Activated CD4-positive, alpha-beta T cell treated with anti-CD3 and anti-CD28 coated beads, Interleukin-2, amount 10 ng/mL, durations not matched to agents 7 days and 5 days (primary cell): Measurements from ENCODE around the gene CLDN2. TPM values are rescaled to one million over a fixed set of nuclear protein-coding genes. Genes with fewer than 3 reads are reported as not detected.
"Not testable (repeated sequence)": the region's sequence is repeated elsewhere in the genome, so short reads cannot be mapped to it uniquely, and the experiment has no call there.

ENCODE experiments used
- CTCF ChIA-PET: fragments of 350-600 bp; sonication (Branson Sonifier 250); formaldehyde crosslinking; loops from one replicate; lab custom pipeline; 2021; ENCODE audit warnings: antibody characterized with exemption; lab: Charles Lee
- POLR2A ChIA-PET: fragments of 350-600 bp; sonication (Branson Sonifier 250); formaldehyde crosslinking; loops from one replicate; lab custom pipeline; 2021; ENCODE audit warnings: antibody characterized with exemption; lab: Charles Lee
- DNase-seq: peaks from one replicate; pipeline ENCODE4 v3.0.0-alpha.2; 2020
- H3K27ac Mint-ChIP-seq: one replicate; pipeline ENCODE4 v1.8.0; 2021; ENCODE audit warnings: mild to moderate bottlenecking, moderate library complexity, mixed read lengths
- H3K27me3 Mint-ChIP-seq: one replicate; pipeline ENCODE4 v1.8.0; 2021; ENCODE audit warnings: mixed read lengths
- H3K36me3 Mint-ChIP-seq: one replicate; pipeline ENCODE4 v1.8.0; 2021; ENCODE audit warnings: low read depth, mixed read lengths
- H3K4me1 Mint-ChIP-seq: one replicate; pipeline ENCODE4 v1.8.0; 2021; ENCODE audit warnings: mixed read lengths
- H3K4me3 Mint-ChIP-seq: one replicate; pipeline ENCODE4 v1.8.0; 2021; ENCODE audit warnings: mild to moderate bottlenecking, moderate library complexity, mixed read lengths
- H3K9me3 Mint-ChIP-seq: one replicate; pipeline ENCODE4 v1.8.0; 2021; ENCODE audit warnings: mixed read lengths
- total RNA-seq, 2 experiments: library from RNA; stranded (reverse); gene quantifications; one replicate each; pipeline ENCODE4 v1.2.3, GENCODE V29; 2021

Gene CLDN2
- total RNA-seq, 2 experiments from 2014 or later = not detected

DNA sequence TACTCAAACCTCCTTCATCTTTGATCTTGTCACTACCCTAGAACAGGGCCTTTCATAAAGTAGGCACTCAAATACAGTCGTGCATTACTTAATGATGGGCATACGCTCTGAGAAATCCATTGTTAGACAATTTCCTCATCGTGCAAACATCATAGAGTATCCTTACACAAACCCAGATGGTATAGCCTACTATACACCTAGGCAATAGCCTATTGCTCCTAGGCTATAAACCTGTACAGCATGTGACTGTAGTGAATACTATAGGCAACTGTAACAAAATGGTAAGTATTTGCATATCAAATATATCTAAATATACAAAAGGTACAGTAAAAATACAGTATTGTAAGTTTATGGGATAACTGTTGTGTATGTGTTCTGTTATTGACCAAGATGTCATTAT lies 31.9 kb downstream of the CLDN2 start:
- no peaks in the 10 kb centered on the region for H3K36me3 Mint-ChIP-seq
- H3K27ac Mint-ChIP-seq = no peak overlapping the region
- H3K27me3 Mint-ChIP-seq = no peaks in the 10 kb centered on the region
- no peaks in the 10 kb centered on the region for H3K4me1 Mint-ChIP-seq
- ChIA-PET CTCF (no interaction called here), POLR2A (no interaction called here)
- no peaks in the 10 kb centered on the region for H3K9me3 Mint-ChIP-seq
- no peak overlapping the region for H3K4me3 Mint-ChIP-seq
- no peak for DNase-seq

DNA sequence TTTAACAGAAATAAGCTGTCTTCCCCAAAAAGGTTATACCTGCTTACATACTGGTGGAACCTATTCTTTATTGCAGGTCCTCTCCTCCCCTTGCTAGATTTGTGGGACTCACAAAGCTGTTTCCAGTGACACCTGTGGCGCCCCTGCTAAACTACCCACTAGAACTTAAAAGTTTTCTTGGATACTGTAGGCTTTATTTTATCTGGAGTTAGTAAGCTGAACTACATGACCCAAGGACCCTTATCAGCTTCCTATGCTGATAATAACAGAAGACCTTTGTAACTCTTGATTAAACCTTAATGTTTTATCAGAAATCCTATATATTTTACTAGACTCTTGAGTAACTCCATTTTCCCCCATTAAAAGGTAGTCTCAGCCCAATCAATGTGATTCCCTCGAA lies 32.3 kb downstream of the CLDN2 start:
- H3K4me1 Mint-ChIP-seq = no peaks in the 10 kb centered on the region
- H3K27me3 Mint-ChIP-seq = no peaks in the 10 kb centered on the region
- no peak overlapping the region for H3K27ac Mint-ChIP-seq
- no peak for DNase-seq
- H3K36me3 Mint-ChIP-seq = no peaks in the 10 kb centered on the region
- ChIA-PET POLR2A (no interaction called here), CTCF (no interaction called here)
- no peaks in the 10 kb centered on the region for H3K9me3 Mint-ChIP-seq
- no peak overlapping the region for H3K4me3 Mint-ChIP-seq

DNA sequence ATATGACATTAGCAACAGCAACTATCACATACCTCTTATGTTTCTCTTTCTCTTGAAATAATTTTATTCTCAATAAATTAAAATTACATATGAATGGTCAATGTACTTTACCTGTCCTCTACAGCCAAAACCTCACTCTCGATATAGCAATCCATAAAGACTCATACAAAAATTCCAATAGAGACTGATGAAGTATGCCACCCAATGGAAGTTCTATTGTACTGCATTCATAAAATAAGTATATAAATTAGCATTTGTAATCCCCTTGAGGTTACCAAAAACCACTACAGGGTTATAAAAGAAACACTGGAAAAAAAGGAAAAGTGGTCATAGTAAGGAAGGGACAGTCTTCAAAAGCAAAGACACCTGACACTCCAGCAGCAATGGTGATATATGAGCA lies 32.8 kb downstream of the CLDN2 start:
- no peak overlapping the region for H3K27ac Mint-ChIP-seq
- POLR2A ChIA-PET = no interaction called here
- H3K4me3 Mint-ChIP-seq = no peak overlapping the region
- DNase-seq = no peak
- no peaks in the 10 kb centered on the region for H3K27me3 Mint-ChIP-seq
- no peaks in the 10 kb centered on the region for H3K36me3 Mint-ChIP-seq
- no peaks in the 10 kb centered on the region for H3K9me3 Mint-ChIP-seq
- CTCF ChIA-PET = no interaction called here
- no peaks in the 10 kb centered on the region for H3K4me1 Mint-ChIP-seq

DNA sequence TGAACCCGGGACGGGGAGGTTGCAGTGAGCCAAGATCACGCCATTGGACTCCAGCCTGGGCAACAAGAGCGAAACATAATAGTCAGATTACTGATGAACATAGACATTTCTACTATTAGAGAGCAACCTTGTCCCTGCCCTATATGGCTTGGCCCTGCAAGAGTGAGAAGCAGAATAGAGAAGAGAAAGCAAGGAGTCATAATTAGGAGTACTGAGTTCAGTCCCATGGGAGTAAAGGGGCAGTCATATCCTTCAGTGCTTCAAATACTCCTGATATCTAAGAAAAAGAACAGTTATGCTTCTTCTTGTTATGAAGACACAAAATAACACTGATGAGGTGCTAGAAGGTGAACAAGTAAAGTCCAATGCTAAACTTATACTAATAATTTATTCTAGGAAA lies 33.8 kb downstream of the CLDN2 start:
- Mint-ChIP-seq H3K36me3 (no peaks in the 10 kb centered on the region), H3K27me3 (no peaks in the 10 kb centered on the region), H3K9me3 (no peaks in the 10 kb centered on the region), H3K4me3 (no peak overlapping the region), H3K4me1 (no peaks in the 10 kb centered on the region), H3K27ac (no peak overlapping the region)
- ChIA-PET CTCF (no interaction called here), POLR2A (no interaction called here)
- no peak for DNase-seq

DNA sequence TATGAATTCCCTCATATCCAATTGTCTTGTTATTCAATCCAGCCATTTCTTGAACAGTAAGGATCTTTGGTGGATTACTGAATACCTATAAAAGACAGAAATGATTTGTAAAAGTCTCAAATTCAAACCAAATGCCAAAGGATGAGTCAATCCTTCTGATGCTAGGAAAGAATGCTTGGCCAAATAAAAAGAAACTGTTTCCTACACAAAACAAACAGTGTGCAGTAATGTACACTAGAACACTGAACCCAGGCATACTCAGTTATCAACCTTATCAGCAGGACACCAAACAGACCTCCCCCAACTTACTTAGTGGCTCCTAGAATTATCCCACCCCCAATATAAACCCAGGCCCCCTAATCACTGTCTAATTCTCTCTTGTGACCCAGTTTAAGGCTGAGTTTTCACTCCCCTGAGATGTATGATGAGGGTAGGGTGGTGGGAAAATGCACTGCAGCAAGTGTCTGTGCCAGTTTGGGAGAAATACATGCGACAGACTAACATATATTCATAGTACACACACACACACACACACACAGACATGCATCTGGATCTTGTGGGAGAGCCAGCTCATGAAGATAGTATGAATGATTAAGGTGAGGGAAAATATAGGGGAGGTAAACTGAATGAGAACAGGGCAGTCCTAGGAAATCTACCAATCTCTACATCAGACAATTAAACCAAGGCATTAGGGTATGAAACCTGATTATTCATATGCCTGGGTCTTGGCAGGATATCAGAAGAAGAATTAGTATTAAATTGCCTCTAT lies 35.0 kb downstream of the CLDN2 start:
- Mint-ChIP-seq H3K27ac (no peak overlapping the region), H3K4me1 (no peaks in the 10 kb centered on the region), H3K4me3 (no peak overlapping the region), H3K9me3 (no peaks in the 10 kb centered on the region), H3K36me3 (no peaks in the 10 kb centered on the region), H3K27me3 (no peaks in the 10 kb centered on the region)
- ChIA-PET POLR2A (no interaction called here), CTCF (no interaction called here)
- no peak for DNase-seq

DNA sequence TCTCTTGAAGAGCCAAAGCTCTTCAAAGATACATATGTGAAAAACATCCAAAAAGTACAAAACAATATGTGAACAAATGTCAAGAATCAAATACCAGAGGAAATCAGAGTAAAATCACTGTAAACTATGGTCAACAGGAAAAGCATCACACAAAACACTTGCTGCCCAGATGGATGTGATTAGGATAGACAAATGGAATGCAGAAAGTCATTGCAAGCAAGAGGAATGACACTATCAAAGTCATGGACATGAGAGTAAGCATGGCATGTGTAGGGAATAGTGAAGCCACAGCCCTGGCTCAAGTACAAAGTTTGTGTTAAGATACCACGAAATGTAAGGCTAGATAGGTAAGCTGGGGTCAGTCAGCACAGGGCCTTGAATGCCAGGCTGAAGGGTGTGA lies 37.7 kb downstream of the CLDN2 start:
- DNase-seq = no peak
- ChIA-PET POLR2A (no interaction called here), CTCF (no interaction called here)
- Mint-ChIP-seq H3K36me3 (no peaks in the 10 kb centered on the region), H3K4me1 (no peaks in the 10 kb centered on the region), H3K4me3 (no peak overlapping the region), H3K27ac (no peak overlapping the region), H3K27me3 (no peaks in the 10 kb centered on the region), H3K9me3 (no peaks in the 10 kb centered on the region)

DNA sequence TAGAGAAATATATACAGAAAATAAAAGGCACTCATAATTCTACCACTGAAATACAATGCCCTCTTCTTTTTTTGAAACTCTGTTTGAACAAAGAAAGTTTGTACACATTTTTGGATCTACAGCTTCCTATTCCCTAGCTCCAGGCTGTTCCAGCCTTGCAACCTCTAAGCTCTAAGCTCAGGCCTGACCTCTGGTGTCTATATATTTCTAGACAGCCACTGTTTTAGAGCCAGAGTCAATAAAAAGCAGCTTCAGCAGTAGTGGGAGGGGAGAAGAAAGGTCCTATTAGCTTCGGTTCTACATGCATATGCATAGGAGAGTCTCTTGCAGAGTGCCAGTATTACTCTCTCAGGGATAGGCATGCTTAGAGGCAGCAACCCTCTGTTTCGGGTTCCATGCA lies 39.7 kb downstream of the CLDN2 start:
- no peak for DNase-seq
- ChIA-PET CTCF (no interaction called here), POLR2A (no interaction called here)
- peaks cover 5% of the 10 kb centered on the region for H3K36me3 Mint-ChIP-seq
- H3K27ac Mint-ChIP-seq = no peak overlapping the region
- H3K9me3 Mint-ChIP-seq = no peaks in the 10 kb centered on the region
- H3K27me3 Mint-ChIP-seq = no peaks in the 10 kb centered on the region
- no peak overlapping the region for H3K4me3 Mint-ChIP-seq
- H3K4me1 Mint-ChIP-seq = no peaks in the 10 kb centered on the region

DNA sequence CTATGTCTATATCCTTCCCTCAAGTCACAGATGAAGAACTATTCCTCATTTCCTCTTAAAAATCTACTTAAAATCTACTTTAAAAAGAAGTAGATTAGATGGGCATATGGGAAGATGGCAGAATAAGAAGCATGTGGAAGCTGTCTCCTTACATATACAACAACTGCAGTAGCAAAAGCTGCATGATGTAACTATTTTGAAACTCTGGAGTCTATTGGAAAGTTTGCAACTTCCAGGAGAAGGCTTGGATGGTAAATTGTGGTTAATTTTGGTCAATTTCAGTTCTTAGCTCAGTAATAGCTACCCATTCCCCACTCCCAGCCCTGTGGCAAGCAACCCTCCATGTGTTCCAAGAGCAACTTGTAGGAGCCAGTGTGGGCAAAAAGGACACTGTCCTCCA lies 42.9 kb downstream of the CLDN2 start:
- H3K27ac Mint-ChIP-seq = no peak overlapping the region
- no peaks in the 10 kb centered on the region for H3K9me3 Mint-ChIP-seq
- ChIA-PET CTCF (interaction anchor here (0.7 kb wide), 1 partner anchor 62 kb away, joined by 3 read pairs; no protein-coding TSS in a partner anchor), POLR2A (no interaction called here)
- peaks cover 7% of the 10 kb centered on the region for H3K36me3 Mint-ChIP-seq
- H3K4me1 Mint-ChIP-seq = peaks cover 2% of the 10 kb centered on the region
- DNase-seq = no peak
- no peak overlapping the region for H3K4me3 Mint-ChIP-seq
- H3K27me3 Mint-ChIP-seq = no peaks in the 10 kb centered on the region

DNA sequence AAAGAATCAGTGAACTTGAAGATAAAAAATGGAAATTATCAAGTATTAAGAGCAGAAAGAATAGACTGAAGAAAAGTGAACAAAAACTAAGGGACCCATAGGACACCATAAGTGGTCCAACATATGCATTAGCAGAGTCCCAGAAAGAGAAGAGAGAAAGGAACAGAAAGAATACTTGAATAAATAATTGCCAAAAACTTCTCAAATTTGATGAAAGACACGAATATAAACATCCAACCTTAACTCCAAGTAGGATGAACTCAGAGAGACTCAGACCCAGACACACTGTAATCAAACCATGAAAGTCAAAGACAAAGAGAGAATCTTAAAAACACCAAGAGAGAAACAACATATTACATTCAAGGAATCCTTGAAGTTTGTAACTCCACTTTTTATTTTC lies 44.1 kb downstream of the CLDN2 start:
- peaks cover 2% of the 10 kb centered on the region for H3K4me1 Mint-ChIP-seq
- H3K36me3 Mint-ChIP-seq = peaks cover 13% of the 10 kb centered on the region
- POLR2A ChIA-PET = no interaction called here
- no peaks in the 10 kb centered on the region for H3K27me3 Mint-ChIP-seq
- peaks cover 2% of the 10 kb centered on the region for H3K9me3 Mint-ChIP-seq
- H3K4me3 Mint-ChIP-seq = no peak overlapping the region
- DNase-seq = no peak
- no peak overlapping the region for H3K27ac Mint-ChIP-seq
- CTCF ChIA-PET = no interaction called here

DNA sequence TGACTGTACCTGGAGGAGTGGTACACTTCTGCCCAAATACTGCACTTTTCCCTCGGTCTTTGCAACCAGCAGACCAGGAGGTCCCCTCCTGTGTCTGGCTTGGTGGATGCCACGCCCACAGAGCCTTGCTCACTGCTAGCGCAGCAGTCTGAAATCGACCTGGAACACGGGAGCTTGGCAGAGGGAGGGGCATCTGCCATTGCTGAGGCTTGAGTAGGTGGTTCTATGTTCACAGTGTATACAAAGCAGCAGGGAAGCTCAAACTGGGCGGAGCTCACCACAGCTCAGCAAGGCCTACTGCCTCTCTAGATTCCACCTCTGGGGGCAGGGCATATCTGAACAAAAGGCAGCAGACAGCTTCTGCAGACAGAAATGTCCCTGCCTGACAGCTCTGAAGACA lies 46.3 kb downstream of the CLDN2 start:
- H3K36me3 Mint-ChIP-seq = peaks cover 15% of the 10 kb centered on the region
- DNase-seq, POLR2A ChIA-PET, H3K9me3 Mint-ChIP-seq, H3K27ac Mint-ChIP-seq, H3K4me3 Mint-ChIP-seq, H3K27me3 Mint-ChIP-seq, CTCF ChIA-PET, H3K4me1 Mint-ChIP-seq: not testable (repeated sequence)

DNA sequence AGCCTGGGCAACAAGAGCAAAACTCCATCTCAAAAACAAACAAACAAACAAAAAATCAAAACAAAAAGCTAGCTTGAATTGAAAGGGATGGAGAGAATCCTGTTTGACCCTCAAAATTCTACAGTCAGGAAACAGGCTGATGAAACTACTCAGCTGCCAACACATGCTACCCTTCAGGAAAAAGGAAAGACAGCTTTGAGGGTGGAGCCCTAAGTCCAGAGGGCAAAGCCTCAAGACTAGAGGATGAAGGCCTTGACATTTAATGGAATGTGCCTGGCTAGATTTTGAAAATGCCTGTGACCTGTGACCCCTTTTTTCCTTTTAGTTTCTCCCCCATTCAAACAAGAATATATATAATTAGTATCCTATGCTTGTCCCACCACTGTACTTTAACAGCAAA lies 52.7 kb downstream of the CLDN2 start:
- Mint-ChIP-seq H3K4me1 (no peaks in the 10 kb centered on the region), H3K27ac (no peak overlapping the region), H3K36me3 (peaks cover 10% of the 10 kb centered on the region), H3K4me3 (no peak overlapping the region), H3K27me3 (no peaks in the 10 kb centered on the region), H3K9me3 (peaks cover 2% of the 10 kb centered on the region)
- POLR2A ChIA-PET = no interaction called here
- CTCF ChIA-PET = no interaction called here
- no peak for DNase-seq

DNA sequence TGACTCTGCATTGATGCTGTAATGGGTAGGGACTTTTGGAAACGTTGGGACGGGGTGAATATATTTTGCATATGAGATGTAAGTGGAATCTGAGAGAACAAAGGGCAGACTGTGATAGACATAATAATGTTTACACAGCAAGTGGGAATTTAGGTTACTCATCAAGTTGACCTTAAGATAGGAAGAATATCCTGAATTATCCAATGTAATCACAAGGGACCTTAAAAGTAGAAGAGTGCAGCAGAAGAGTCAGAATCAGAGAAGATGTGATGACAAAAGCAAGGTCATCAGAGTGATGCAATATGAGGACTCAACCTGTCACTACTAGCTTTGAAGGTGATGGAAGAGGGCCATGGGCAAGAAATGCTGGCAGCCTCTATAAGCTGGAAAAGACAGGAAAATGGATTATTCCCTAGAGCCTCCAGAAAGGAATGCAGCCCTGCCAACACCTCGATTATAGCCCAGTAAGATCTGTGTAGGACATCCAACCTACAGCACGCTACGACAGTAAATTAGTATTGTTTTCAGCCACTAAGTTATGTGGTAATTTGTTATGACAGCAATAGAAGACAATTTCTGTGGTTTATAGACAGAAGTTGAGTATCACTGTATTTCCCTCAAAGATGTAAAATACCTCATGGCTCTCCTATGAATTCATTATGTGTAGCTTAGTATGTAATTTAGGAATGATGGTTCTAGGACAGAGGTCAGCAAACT lies 53.4 kb downstream of the CLDN2 start:
- no peak for DNase-seq
- Mint-ChIP-seq H3K27ac (no peak overlapping the region), H3K36me3 (peaks cover 10% of the 10 kb centered on the region), H3K4me3 (no peak overlapping the region), H3K27me3 (no peaks in the 10 kb centered on the region), H3K4me1 (no peaks in the 10 kb centered on the region), H3K9me3 (peaks cover 2% of the 10 kb centered on the region)
- CTCF ChIA-PET = no interaction called here
- POLR2A ChIA-PET = no interaction called here

DNA sequence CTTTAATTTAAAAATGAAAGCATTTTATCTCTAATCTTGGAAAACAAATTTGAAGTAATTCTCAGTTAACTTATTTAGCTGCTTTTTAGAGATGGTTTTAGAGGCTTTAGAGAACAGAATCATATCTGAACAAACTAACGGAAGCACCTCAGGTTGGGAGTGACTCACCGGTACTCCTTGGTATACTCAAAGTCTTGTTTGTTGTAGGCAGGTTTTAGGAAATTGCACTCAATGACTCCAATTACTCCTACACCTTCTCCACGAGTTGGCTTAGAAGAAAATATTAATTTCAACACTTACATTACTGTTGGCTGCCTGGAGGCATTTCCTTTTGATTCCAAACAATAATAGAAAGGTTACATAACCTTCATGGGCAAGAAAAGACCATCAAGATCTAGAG lies 56.2 kb downstream of the CLDN2 start:
- no peaks in the 10 kb centered on the region for H3K27me3 Mint-ChIP-seq
- DNase-seq = no peak
- CTCF ChIA-PET = no interaction called here
- H3K27ac Mint-ChIP-seq = no peak overlapping the region
- no peaks in the 10 kb centered on the region for H3K9me3 Mint-ChIP-seq
- no peaks in the 10 kb centered on the region for H3K4me1 Mint-ChIP-seq
- POLR2A ChIA-PET = no interaction called here
- peaks cover 2% of the 10 kb centered on the region for H3K36me3 Mint-ChIP-seq
- H3K4me3 Mint-ChIP-seq = no peak overlapping the region
